Astrocyte of the cerebellum (primary cell): Measurements from ENCODE around the gene TIGD7.
A peak's percentile ranks its signal among the peaks of the same experiment; 100 is the strongest.

Source experiments
- DNase-seq: peaks from one replicate; pipeline ENCODE4 v3.0.0-alpha.2; 2011; ENCODE audit warnings: low read depth
- H3K4me3 ChIP-seq: 2 replicates; pipeline ENCODE4 v1.5.1; 2011; ENCODE audit warnings: mild to moderate bottlenecking, low read depth, low read length, moderate library complexity
- in situ Hi-C: cut with HindIII; loops from 2 replicates; pipeline ENCODE4 v1.10.0; 2017; ENCODE audit warnings: low sequenced_read_pairs
- TF ChIP-seq, protein P1 (sequence below): IDR thresholded peaks from 2 replicates; pipeline ENCODE4 v1.5.1; 2012; ENCODE audit warnings: low read length, low read depth, moderate library complexity, mild to moderate bottlenecking; ENCODE audit errors: missing control alignments

Gene TIGD7

DNA sequence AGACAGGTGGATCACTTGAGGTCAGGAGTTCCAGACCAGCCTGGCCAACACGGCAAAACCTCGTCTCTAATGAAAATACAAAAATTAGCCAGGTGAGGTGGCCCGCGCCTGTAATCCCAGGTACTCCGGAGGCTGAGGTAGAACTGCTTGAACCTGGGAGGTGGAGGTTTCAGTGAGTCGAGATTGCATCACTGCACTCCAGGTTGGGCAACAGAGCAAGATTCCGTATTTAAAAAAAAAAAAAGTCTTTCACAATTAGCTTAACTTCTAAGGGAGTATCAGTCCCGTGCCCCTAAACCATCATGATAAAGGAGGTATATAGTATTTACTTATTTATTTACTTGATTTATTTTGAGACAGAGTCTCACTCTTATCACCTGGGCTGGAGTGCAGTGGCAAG is 45.4 kb downstream of the TIGD7 start:
- no peak overlapping the region for H3K4me3 ChIP-seq
- TF ChIP-seq, protein P1, sequence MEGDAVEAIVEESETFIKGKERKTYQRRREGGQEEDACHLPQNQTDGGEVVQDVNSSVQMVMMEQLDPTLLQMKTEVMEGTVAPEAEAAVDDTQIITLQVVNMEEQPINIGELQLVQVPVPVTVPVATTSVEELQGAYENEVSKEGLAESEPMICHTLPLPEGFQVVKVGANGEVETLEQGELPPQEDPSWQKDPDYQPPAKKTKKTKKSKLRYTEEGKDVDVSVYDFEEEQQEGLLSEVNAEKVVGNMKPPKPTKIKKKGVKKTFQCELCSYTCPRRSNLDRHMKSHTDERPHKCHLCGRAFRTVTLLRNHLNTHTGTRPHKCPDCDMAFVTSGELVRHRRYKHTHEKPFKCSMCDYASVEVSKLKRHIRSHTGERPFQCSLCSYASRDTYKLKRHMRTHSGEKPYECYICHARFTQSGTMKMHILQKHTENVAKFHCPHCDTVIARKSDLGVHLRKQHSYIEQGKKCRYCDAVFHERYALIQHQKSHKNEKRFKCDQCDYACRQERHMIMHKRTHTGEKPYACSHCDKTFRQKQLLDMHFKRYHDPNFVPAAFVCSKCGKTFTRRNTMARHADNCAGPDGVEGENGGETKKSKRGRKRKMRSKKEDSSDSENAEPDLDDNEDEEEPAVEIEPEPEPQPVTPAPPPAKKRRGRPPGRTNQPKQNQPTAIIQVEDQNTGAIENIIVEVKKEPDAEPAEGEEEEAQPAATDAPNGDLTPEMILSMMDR = no peak
- DNase-seq = no peak
- in situ Hi-C loops = no loop called here

- peak; percentile 18 for DNase-seq
- TF ChIP-seq, protein P1 = no peak
- H3K4me3 ChIP-seq = no peak overlapping the region
- in situ Hi-C loops = no loop called here
Measured at GRCh38 chr16:3256866-3257465, 48.3 kb downstream of the TIGD7 start.

DNA sequence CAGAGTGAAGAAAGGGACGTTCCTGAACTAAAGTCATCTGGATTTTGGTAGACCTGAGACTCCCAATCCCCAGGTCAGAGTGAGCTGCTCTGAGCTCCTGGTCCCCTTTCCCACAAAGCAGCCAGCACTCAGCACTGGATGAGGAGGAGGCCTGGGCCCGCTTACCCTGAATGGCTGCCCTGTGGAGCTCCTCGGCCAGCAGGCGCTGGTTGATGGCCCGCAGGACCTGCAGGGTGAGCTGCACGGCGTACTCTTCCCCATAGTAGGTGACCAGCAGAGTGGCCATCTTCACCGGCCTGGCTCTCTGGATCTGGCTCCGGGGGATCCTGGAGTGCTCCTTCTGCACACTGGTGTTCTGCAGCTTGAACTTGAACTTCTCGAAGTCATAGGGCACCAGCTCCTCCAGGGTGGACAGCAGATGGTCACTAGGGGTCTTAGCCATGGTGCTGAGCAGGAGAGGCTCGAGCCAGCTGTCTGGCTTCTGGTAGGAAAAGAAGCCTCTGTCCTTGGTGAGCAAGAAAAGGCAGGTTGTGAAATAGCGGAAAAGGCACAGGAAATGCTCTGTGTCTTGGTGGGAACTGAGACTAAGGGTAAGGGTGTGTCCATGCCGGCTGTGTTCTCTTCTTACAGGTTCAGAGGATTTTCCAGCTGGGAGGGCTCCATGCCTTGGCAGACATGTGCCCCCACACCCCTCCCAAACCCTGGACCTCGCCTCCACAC is 48.9 kb downstream of the TIGD7 start, which contains the start of gene MEFV:
TSS of gene MEFV (minus strand) at position 488 of the 720 bp plus-strand sequence. CDS start at position 442, 46 bp downstream.
- DNase-seq = no peak
- TF ChIP-seq, protein P1 = no peak
- in situ Hi-C loops = no loop called here
- H3K4me3 ChIP-seq = no peak within 1 kb of the TSS

DNA sequence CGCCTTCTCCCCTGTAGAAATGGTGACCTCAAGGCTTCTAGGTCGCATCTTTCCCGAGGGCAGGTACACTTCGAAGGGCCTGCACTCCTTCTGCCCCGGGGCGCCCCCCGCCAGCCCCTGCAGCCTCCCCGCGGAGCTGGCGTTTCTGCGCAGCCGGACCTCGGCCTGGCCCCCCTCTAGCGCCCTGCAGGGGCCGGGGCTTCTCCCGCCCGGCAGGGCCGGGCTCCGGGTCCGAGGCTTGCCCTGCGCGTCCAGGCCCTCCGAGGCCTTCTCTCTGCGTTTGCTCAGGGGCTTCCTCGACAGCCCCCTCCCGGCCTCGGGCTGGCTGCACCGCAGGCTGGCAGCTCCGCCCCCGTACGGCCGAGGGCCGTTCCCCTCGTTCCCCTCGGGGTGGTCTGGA is 50.9 kb downstream of the TIGD7 start:
- no peak overlapping the region for H3K4me3 ChIP-seq
- in situ Hi-C loops = no loop called here
- TF ChIP-seq, protein P1 = no peak
- no peak for DNase-seq

DNA sequence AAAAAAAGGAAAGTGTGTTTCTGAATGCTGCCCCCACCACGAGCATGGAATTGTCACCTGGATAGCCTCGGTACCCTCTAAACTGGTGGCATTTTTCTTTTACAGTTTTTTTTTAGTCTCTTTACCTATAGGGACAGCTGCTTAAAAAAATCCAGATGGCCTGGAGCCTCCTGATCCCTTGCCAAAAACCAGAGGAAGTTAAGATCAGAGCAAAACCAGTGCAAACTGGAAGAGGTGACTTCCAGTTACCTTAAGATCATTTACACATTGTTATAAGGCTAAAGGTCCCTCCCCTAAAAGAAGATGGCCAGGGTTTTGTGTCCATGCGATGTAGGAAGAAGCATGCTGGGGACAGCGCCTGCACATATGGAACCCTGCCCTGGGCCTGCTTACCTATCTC is 52.3 kb downstream of the TIGD7 start:
- TF ChIP-seq, protein P1 = no peak
- in situ Hi-C loops = no loop called here
- DNase-seq = no peak
- no peak overlapping the region for H3K4me3 ChIP-seq

DNA sequence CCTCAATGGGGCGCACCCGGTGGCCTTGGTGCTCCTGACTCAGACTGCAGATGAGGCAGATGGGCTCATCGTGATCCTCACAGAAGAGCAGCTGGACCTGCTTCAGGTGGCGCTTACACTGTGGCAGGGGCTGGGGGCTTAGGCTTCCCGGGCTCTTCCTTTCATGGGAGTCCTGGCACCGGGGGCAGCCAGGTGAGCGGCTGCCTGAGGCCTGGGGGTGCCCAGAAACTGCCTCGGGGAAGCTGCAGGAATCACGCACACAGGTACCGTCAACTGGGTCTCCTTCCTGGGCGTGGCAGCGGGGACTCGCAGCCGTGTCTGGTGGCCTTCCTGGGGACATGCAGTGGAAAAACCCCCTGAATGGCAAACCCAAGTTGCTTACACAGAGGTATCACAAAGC is 55.8 kb downstream of the TIGD7 start:
- TF ChIP-seq, protein P1 = no peak
- no peak overlapping the region for H3K4me3 ChIP-seq
- in situ Hi-C loops = no loop called here
- no peak for DNase-seq
